Measurements from ENCODE around the gene WDR18.

The WDR18 gene

DNA sequence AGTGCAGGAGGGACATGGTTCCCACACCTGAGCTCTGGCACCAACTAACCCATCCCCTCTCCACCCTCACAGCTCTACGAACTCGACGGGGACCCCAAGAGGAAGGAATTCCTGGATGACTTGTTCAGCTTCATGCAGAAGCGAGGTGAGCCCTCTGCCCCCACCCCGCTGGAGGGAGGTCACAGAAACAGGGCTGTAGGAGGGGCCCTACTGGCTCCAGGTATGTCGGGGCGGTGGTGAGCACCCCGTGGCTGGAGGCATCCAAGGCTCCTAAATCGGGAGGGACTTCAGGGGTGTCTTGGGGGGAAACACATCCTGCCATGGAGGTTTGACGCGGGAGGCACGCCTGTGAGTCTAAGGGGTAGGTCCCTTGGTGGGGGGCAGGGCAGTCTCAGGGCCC, 24.1 kb upstream of the WDR18 start:
- Histone ChIP-seq H3K9me2 (replicated peaks; ENCODE audit: insufficient read depth, low read length) (no peaks in the 10 kb centered on the region), H3K9me3 (replicated peaks; ENCODE audit: insufficient read depth, low read length) (no peaks in the 10 kb centered on the region), H3K9ac (ENCODE audit: low read length) (no peak overlapping the region), H3K27ac (ENCODE audit: low read length) (no peak overlapping the region), H3K79me2 (ENCODE audit: low read length) (peaks cover 3% of the 10 kb centered on the region; the same call in 1 of the 2 replicates), H3F3A (ENCODE audit: insufficient read depth, low read length) (no peaks in the 10 kb centered on the region), H2AFZ (ENCODE audit: low read length) (no peak overlapping the region), H3K4me3 (ENCODE audit: low read length) (no peak overlapping the region), H3K27me3 (replicated peaks; ENCODE audit: insufficient read depth, low read length) (no peaks in the 10 kb centered on the region), H4K20me1 (ENCODE audit: insufficient read depth, low read length) (no peaks in the 10 kb centered on the region), H3K4me1 (ENCODE audit: low read length) (no peaks in the 10 kb centered on the region), H3K36me3 (replicated peaks; ENCODE audit: insufficient read depth, low read length) (peaks cover 2% of the 10 kb centered on the region; the same call in 1 of the 2 replicates), H3K4me2 (ENCODE audit: low read depth, low read length) (no peak overlapping the region)
- TF ChIP-seq EZH2 (optimal IDR thresholded peaks at IDR 0.05; ENCODE audit: low read depth, low read length), result no peak
- no peak for DNase-seq

DNA sequence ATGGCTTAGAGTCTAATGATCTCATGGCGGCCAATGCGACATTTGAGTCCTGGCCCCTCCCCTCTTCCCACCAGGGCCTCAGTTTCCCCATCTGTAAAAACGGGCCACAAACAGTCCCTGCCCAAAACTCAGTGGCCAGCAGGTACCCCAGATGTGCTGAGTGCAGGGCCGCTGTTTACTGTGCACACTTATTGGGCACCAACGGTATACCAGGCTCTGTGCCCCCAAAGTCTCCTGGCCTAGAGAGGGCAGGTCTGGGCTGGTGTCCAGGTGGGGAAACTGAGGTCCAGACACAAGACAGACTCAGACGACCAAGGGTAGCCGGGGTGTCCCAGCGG, 23.6 kb upstream of the WDR18 start:
- no peaks in the 10 kb centered on the region for H3K27me3 ChIP-seq (replicated peaks; ENCODE audit: insufficient read depth, low read length)
- H3K36me3 ChIP-seq (replicated peaks; ENCODE audit: insufficient read depth, low read length), result peaks cover 3% of the 10 kb centered on the region; the same call in 1 of the 2 replicates
- H3K4me3 ChIP-seq (ENCODE audit: low read length), result no peak overlapping the region
- no peak overlapping the region for H2AFZ ChIP-seq (ENCODE audit: low read length)
- no peaks in the 10 kb centered on the region for H3K9me3 ChIP-seq (replicated peaks; ENCODE audit: insufficient read depth, low read length)
- no peak overlapping the region for H3K4me2 ChIP-seq (ENCODE audit: low read depth, low read length)
- no peak overlapping the region for H3K27ac ChIP-seq (ENCODE audit: low read length)
- no peaks in the 10 kb centered on the region for H4K20me1 ChIP-seq (ENCODE audit: insufficient read depth, low read length)
- no peaks in the 10 kb centered on the region for H3K4me1 ChIP-seq (ENCODE audit: low read length)
- H3F3A ChIP-seq (ENCODE audit: insufficient read depth, low read length), result no peaks in the 10 kb centered on the region
- DNase-seq, result no peak
- H3K79me2 ChIP-seq (ENCODE audit: low read length), result no peaks in the 10 kb centered on the region; the same call in 1 of the 2 replicates
- no peaks in the 10 kb centered on the region for H3K9me2 ChIP-seq (replicated peaks; ENCODE audit: insufficient read depth, low read length)
- H3K9ac ChIP-seq (ENCODE audit: low read length), result no peak overlapping the region
- TF ChIP-seq EZH2 (optimal IDR thresholded peaks at IDR 0.05; ENCODE audit: low read depth, low read length) (no peak), EZH2phosphoT487 (IDR thresholded peaks at IDR 0.05; ENCODE audit: low read length) (no peak)
- TF ChIP-seq, protein P1, sequence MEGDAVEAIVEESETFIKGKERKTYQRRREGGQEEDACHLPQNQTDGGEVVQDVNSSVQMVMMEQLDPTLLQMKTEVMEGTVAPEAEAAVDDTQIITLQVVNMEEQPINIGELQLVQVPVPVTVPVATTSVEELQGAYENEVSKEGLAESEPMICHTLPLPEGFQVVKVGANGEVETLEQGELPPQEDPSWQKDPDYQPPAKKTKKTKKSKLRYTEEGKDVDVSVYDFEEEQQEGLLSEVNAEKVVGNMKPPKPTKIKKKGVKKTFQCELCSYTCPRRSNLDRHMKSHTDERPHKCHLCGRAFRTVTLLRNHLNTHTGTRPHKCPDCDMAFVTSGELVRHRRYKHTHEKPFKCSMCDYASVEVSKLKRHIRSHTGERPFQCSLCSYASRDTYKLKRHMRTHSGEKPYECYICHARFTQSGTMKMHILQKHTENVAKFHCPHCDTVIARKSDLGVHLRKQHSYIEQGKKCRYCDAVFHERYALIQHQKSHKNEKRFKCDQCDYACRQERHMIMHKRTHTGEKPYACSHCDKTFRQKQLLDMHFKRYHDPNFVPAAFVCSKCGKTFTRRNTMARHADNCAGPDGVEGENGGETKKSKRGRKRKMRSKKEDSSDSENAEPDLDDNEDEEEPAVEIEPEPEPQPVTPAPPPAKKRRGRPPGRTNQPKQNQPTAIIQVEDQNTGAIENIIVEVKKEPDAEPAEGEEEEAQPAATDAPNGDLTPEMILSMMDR (IDR thresholded peaks at IDR 0.05; ENCODE audit: low read length), result no peak

DNA sequence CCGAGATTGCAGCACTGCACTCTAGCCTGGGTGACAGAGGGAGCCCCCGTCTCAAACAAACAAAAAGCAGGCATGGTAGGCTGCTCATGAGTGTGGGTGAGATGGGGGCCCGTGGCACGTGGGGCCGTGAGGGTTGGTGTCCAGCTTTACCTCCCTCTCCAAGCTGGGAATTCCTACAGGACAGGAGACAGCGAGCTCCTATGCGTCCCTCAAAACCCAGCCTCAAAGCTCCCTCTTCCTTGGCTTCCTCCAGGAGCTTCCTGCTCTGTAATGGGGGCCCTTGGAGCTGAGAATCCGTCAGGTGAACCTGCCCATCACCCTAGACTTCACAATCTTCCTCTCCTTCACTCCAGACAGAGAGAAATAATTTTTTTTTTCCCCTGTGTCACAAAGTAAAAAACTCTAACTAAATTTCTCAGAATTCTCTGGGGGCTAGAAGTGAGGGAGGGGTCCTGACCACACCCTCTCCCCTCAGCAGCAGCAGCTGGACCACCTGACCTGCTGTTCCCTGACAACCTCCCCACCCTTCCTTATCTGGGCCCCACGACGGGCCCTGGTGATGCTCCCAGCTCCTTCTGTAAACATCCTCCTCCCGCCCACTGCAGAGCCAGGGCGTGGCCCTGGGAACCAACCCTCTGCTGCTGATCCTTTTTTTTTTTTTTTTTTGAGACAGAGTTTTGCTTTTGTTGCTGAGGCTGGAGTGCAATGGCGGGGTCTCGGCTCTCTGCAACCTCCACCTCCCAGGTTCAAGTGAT, 22.1 kb upstream of the WDR18 start:
- H3K4me2 ChIP-seq (ENCODE audit: low read depth, low read length), result no peak overlapping the region
- H3K4me1 ChIP-seq (ENCODE audit: low read length), result no peaks in the 10 kb centered on the region
- no peaks in the 10 kb centered on the region for H3K27me3 ChIP-seq (replicated peaks; ENCODE audit: insufficient read depth, low read length)
- DNase-seq, result no peak
- no peaks in the 10 kb centered on the region for H4K20me1 ChIP-seq (ENCODE audit: insufficient read depth, low read length)
- H3K9ac ChIP-seq (ENCODE audit: low read length), result no peak overlapping the region
- H3K79me2 ChIP-seq (ENCODE audit: low read length), result no peaks in the 10 kb centered on the region
- TF ChIP-seq, protein P1 (IDR thresholded peaks at IDR 0.05; ENCODE audit: low read length), result no peak
- TF ChIP-seq EZH2 (optimal IDR thresholded peaks at IDR 0.05; ENCODE audit: low read depth, low read length), result no peak
- no peak for TF ChIP-seq EZH2phosphoT487 (IDR thresholded peaks at IDR 0.05; ENCODE audit: low read length)
- no peak overlapping the region for H3K27ac ChIP-seq (ENCODE audit: low read length)
- no peaks in the 10 kb centered on the region for H3F3A ChIP-seq (ENCODE audit: insufficient read depth, low read length)
- H3K9me3 ChIP-seq (replicated peaks; ENCODE audit: insufficient read depth, low read length), result no peaks in the 10 kb centered on the region
- no peak overlapping the region for H2AFZ ChIP-seq (ENCODE audit: low read length)
- no peak overlapping the region for H3K4me3 ChIP-seq (ENCODE audit: low read length)
- H3K36me3 ChIP-seq (replicated peaks; ENCODE audit: insufficient read depth, low read length), result peaks cover 3% of the 10 kb centered on the region; the same call in 1 of the 2 replicates
- no peaks in the 10 kb centered on the region for H3K9me2 ChIP-seq (replicated peaks; ENCODE audit: insufficient read depth, low read length)

All from MM.1S (cell line).